Esophagus muscularis mucosa (tissue), 4 donors: Measurements from ENCODE around the gene SAMD1. TPM values are rescaled to one million over a fixed set of nuclear protein-coding genes. Genes with fewer than 3 reads are reported as not detected.
A peak's percentile ranks its signal among the peaks of the same experiment; 100 is the strongest.

Experiments
- DNase-seq: peaks from one replicate; pipeline ENCODE4 v3.0.0-alpha.2; 2017; ENCODE audit errors: extremely low spot score
- H3K27ac ChIP-seq, 4 donors: fragments of 200-600 bp; sonication (generic); replicated peaks in 1 of 4; 1 replicate in 3 of 4; 2 replicates in 1 of 4; pipeline ENCODE4 v1.5.1; 2016 to 2019; ENCODE audit warnings: mild to moderate bottlenecking in 1 of 4
- H3K27me3 ChIP-seq, 4 donors: fragments of 200-600 bp; sonication (generic); one replicate each; pipeline versions ENCODE4 v1.5.1 to v1.6.0; 2016 to 2019
- H3K36me3 ChIP-seq, 4 donors: fragments of 200-600 bp; sonication (generic); one replicate each; pipeline ENCODE4 v1.5.1; 2016 to 2019
- H3K4me1 ChIP-seq, 4 donors: fragments of 200-600 bp; sonication (generic); one replicate each; pipeline ENCODE4 v1.5.1; 2016 to 2019
- H3K4me3 ChIP-seq, 4 donors: fragments of 200-600 bp; sonication (generic); 1 replicate in 2 of 4; 2 replicates in 2 of 4; pipeline ENCODE4 v1.5.1; 2016 to 2019; ENCODE audit warnings: mild to moderate bottlenecking in 4 of 4, moderate library complexity in 1 of 4
- H3K9me3 ChIP-seq, 4 donors: fragments of 200-600 bp; sonication (generic); 1 replicate in 3 of 4; 2 replicates in 1 of 4; pipeline ENCODE4 v1.5.1; 2016 to 2019
- EP300 ChIP-seq: sonication (generic); formaldehyde crosslinking; IDR thresholded peaks from one replicate; pipeline ENCODE4 v1.6.1; 2017; ENCODE audit warnings: antibody characterized with exemption
- POLR2A ChIP-seq: fragments of 450-650 bp; IDR thresholded peaks from one replicate; pipeline ENCODE4 v1.6.1; 2017; ENCODE audit warnings: antibody characterized with exemption, moderate library complexity, mild to moderate bottlenecking, low read depth
- POLR2AphosphoS5 ChIP-seq, 2 donors: sonication (generic); formaldehyde crosslinking; IDR thresholded peaks; one replicate each; pipeline ENCODE4 v1.6.1; 2017; ENCODE audit warnings: antibody characterized with exemption in 2 of 2
- WGBS: methylation state at CpG from one replicate; pipeline ENCODE4 v1.1.5; 2018; 5-methylcytosine and 5-hydroxymethylcytosine counted together
- intact Hi-C: fragments of 100-400 bp; cut with DNase I; formaldehyde crosslinking; loops from one replicate; pipeline ENCODE4 v1.15.1; 2023
- total RNA-seq, 4 donors: library from RNA; depleted of rRNA; stranded (reverse); fragments of >200 nt; gene quantifications; one replicate each; pipeline versions ENCODE4 v1.1.0 to v1.2.1, GENCODE V29; 2016
- TF ChIP-seq, protein P1 (sequence below), 3 experiments: fragments of 200-600 bp in 2 of 3; fragments of 450-650 bp in 1 of 3; sonication (generic) in 2 of 3; IDR thresholded peaks; one replicate each; pipeline ENCODE4 v1.5.1; 2017 to 2019; ENCODE audit warnings: antibody characterized with exemption in 3 of 3, mild to moderate bottlenecking in 2 of 3, moderate library complexity in 1 of 3

The SAMD1 gene
- total RNA-seq, 4 donors from 2014 or later = 24.1 to 75.6 (median 48.8) TPM

DNA sequence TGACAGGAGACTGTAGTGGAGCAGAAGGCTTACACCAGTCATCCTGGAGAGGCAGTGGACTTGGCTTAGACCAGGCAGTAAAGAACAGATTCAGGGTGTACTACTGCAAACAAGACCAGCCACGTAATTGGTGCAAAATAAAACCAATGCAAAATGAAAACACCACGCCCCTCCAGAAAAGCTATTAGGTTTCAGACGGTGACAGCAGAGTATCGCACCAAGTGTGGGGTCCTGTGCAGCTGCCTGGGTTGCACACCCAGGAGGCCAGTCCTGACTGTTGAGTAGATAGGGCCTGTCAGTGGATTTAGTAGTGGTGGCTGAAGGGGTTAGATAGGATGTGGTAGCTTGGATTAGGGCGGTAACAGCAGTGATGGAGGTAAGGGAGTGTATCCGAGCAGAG is 32.4 kb upstream of the SAMD1 start:
- Histone ChIP-seq H3K27ac (no peak overlapping the region), H3K36me3 (no peaks in the 10 kb centered on the region), H3K9me3 (no peaks in the 10 kb centered on the region), H3K4me1 (peaks cover 18 to 24% (median 22%) of the 10 kb centered on the region in 4 donors), H3K27me3 (no peaks in the 10 kb centered on the region), H3K4me3 (no peak overlapping the region)
- intact Hi-C loops = no loop called here
- WGBS = 100% methylated on average over 6 of the region's 6 CpGs
- TF ChIP-seq EP300 (no peak), POLR2AphosphoS5 (IDR thresholded peaks at IDR 0.05) (no peak), POLR2A (no peak)
- TF ChIP-seq, protein P1, sequence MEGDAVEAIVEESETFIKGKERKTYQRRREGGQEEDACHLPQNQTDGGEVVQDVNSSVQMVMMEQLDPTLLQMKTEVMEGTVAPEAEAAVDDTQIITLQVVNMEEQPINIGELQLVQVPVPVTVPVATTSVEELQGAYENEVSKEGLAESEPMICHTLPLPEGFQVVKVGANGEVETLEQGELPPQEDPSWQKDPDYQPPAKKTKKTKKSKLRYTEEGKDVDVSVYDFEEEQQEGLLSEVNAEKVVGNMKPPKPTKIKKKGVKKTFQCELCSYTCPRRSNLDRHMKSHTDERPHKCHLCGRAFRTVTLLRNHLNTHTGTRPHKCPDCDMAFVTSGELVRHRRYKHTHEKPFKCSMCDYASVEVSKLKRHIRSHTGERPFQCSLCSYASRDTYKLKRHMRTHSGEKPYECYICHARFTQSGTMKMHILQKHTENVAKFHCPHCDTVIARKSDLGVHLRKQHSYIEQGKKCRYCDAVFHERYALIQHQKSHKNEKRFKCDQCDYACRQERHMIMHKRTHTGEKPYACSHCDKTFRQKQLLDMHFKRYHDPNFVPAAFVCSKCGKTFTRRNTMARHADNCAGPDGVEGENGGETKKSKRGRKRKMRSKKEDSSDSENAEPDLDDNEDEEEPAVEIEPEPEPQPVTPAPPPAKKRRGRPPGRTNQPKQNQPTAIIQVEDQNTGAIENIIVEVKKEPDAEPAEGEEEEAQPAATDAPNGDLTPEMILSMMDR (IDR thresholded peaks at IDR 0.05) = no peak
- no peak for DNase-seq

DNA sequence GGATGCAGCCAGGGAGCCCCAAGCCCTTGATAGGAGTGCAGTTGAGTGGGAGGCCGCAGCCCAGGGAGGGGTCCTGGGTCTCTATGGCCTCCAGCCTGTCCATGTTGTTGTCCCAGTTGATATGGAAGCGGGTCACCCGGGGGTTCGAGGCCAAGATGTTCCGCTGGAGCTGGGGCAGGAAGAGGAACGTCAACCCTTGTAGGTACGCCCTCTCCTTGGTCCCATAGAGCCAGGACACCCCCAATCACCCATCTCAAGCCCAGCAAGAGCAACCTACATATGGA is 29.9 kb upstream of the SAMD1 start:
- WGBS = 93% methylated on average over 7 of the region's 7 CpGs
- Histone ChIP-seq H3K9me3 (no peaks in the 10 kb centered on the region), H3K36me3 (no peaks in the 10 kb centered on the region), H3K4me1 (peaks cover 31 to 40% (median 36%) of the 10 kb centered on the region in 4 donors), H3K27ac (peak overlapping the region; percentile 98 to 100 (median 100)), H3K4me3 (no peak overlapping the region), H3K27me3 (no peaks in the 10 kb centered on the region)
- intact Hi-C loops = no loop called here
- no peak for DNase-seq
- TF ChIP-seq EP300 (no peak), POLR2AphosphoS5 (IDR thresholded peaks at IDR 0.05) (no peak), POLR2A (no peak)
- TF ChIP-seq, protein P1 (IDR thresholded peaks at IDR 0.05) = no peak

DNA sequence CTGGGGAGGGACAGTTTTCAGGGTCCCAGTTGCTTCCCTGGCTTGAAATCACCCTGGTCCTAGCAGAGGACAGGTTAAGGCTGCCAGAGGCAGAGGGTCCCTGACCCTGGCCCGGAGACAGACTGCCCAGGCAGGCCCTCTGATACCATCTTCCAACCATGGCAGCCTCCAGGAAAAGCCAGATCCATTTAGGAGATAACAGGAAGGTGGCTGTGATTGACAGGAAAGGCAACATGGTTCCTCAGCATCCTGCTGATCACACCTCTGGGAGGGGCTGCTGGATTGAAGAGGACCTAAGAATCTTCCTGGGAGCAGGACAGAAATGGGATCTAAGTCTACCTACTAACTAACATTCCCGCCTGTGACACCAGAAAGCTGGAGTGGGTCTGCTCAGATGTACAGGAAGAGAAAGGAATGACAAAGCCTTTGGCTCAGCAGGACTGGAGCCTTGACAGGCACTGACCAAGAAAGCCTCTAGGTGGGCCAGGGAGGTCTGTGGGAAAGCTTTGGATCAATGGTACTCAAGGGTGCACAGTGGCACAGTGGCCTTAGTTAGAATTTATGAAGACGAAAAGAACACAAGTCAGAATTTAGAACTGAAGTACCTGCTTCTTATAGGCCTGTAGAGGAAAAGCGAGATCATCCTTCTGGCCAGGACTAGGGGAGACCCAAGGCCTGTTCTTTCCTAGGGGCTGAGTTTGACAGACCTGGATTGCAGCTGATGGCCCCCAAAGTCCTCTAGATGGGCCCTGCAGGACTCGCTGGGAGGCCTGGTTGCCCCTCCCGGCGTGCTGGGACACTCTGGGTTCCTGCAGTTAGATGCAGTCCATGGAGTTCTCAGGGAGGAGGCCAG is 29.3 kb upstream of the SAMD1 start:
- Histone ChIP-seq H3K4me3 (no peak overlapping the region), H3K27me3 (no peaks in the 10 kb centered on the region), H3K27ac (peak overlapping the region; percentile 98 to 100 (median 100)), H3K9me3 (no peaks in the 10 kb centered on the region), H3K4me1 (peaks cover 36 to 46% (median 41%) of the 10 kb centered on the region in 4 donors), H3K36me3 (no peaks in the 10 kb centered on the region)
- no peak for DNase-seq
- TF ChIP-seq EP300 = no peak
- 90% methylated on average over 7 of the region's 7 CpGs for WGBS
- intact Hi-C loops = loop anchor here (2.0 kb wide), 1 partner anchor 47 kb away; the partner anchor contains the start of gene MISP3

DNA sequence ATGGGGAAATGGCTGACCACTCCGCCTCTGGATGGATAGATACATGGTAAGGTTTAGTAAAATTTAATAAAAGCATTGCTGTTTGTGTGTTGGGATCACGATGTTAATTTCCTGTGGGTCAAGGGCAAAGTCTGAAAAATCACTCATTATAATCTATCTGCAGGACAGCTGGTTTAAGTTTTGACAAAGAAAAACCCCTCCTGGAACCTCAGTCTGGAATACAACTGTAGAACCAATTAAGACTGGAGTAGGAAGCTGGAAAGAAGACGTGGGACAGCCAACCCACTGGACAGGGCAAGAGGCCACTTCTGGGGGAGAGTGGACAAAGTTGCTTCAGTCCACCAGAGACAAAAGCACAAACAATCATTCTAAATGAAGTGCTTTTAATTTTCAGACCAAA is 28.6 kb upstream of the SAMD1 start:
- intact Hi-C loops = loop anchor here (2.0 kb wide), 1 partner anchor 46 kb away; the partner anchor contains the start of gene MISP3
- Histone ChIP-seq H3K27me3 (no peaks in the 10 kb centered on the region), H3K4me1 (peaks cover 44 to 53% (median 49%) of the 10 kb centered on the region in 4 donors), H3K27ac (peak overlapping the region; percentile 98 to 100 (median 100)), H3K36me3 (no peaks in the 10 kb centered on the region), H3K9me3 (no peaks in the 10 kb centered on the region), H3K4me3 (peak overlapping the region; percentile 86 to 98 (median 97))
- 48% methylated on average over 3 of the region's 3 CpGs for WGBS
- DNase-seq = no peak
- TF ChIP-seq EP300 (no peak), POLR2AphosphoS5 (IDR thresholded peaks at IDR 0.05) (no peak), POLR2A (no peak)
- TF ChIP-seq, protein P1 (IDR thresholded peaks at IDR 0.05) = no peak

DNA sequence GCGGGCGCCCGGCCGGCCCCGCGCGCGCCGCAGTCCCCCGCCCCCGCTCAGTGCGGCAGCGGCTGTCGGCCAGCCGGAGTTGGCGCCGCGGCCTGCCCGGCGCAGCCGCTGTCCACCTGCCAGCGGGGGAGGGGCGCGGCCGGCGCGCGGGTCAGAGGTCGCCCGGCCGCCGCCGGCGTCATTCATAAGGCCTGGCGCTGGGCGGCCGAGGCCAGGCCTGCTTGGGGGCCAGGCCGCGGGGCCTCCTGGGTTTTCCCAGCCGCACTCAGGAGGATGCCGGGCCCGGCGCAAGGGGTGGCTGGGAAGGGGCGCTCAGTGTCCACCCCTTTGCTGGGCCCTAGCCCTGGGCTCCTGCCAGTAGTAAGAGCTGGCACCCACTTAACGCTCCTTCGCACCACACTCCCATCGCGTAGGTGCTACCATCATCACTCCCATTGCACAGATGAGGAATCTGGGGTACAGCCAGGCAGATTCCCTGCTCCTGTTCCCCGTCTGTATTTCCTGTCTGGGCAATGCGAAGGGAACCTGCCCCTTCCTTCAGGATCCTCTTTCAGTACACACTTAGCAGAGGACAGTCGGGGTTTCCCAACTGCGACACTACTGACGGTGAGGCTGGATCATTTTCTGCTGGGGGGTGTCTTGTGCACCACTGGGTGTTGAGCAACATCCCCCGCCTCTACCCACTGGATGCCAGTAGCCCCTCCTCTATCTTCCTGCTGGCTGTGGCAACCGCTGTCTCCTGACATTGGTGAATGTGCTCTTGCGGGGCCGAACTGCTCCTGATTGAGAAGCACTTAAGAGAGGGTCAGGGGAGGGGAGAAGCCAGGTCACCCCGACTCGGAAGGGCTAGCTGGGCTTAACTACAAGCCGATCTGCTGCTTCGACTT is 27.9 kb upstream of the SAMD1 start:
- intact Hi-C loops = loop anchor here (2.0 kb wide), 1 partner anchor 46 kb away; the partner anchor contains the start of gene MISP3
- H3K27ac ChIP-seq = peak overlapping the region; percentile 98 to 100 (median 100)
- H3K36me3 ChIP-seq = no peaks in the 10 kb centered on the region
- DNase-seq = peak; percentile 95
- H3K4me1 ChIP-seq = peaks cover 51 to 60% (median 56%) of the 10 kb centered on the region in 4 donors
- no peaks in the 10 kb centered on the region for H3K9me3 ChIP-seq
- WGBS = 0% methylated on average over 12 of the region's 61 CpGs
- peak overlapping the region; percentile 86 to 98 (median 97) for H3K4me3 ChIP-seq
- H3K27me3 ChIP-seq = no peaks in the 10 kb centered on the region
- peak; percentile 77 for TF ChIP-seq POLR2A
- TF ChIP-seq, protein P1 (IDR thresholded peaks at IDR 0.05) = no peak
- no peak for TF ChIP-seq EP300
- peak; percentile 82 to 90 for TF ChIP-seq POLR2AphosphoS5 (IDR thresholded peaks at IDR 0.05)
